ENCODE measurements around the gene STK32C.
"Not testable (repeated sequence)": the region's sequence is repeated elsewhere in the genome, so short reads cannot be mapped to it uniquely, and the experiment has no call there.

The STK32C gene

DNA sequence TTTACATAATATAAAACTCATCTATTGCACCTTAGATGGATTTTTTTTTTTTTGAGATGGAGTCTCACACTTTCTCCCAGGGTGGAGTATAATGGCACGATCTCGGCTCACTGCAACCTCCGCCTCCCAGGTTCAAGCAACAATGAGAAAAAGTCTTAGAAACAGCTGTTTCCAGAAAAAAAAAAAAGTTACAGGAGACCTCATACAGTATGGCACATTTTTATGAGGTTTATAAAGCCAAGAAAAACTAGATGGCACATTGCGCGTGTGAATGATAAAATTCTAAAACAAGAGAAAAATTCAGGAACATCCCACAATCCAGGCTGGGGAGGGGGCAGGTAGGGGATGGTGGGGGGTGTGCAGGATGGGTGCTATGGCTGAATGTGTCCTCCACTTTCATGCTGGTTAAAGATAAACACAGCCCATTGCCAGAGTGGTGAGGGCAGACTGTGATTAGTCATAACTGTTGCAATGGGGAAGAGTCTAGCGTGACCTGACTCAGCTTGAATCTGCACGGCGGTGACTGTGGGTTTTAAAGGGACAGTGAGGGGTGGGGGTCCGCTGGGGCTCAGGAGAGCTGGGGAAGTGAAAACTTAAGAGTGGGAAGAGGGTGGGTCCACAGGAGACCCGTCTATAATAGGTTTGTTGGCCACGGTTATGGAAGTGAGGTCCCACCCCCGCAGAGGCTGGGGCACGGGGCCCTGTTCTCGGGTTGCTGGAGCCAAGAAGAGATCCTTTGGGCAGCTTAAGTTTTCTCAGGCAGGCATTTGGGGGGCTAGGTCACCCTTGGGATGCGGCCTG lies 12.3 kb upstream of the STK32C start:
- DNase-seq (ENCODE audit: low read depth, low spot score) = peak; percentile 46

DNA sequence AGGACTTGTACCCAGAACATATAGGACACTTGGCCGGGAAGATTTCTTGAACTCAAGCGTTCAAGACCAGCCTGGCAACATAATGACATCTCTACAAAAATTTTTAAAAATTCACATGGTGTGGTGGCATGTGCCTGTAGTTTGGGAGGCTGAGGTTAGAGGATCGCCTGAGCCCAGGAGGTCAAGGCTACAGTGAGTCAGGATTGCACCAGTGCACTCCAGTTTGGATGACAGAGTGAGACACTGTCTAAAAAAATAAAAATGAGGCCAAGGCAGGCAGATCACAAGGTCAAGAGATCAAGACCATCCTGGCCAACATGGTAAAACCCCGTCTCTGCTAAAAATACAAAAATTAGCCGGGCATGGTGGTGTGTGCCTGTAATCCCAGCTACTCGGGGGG lies 9.7 kb upstream of the STK32C start:
- DNase-seq (ENCODE audit: low read depth, low spot score) = not testable (repeated sequence)

DNA sequence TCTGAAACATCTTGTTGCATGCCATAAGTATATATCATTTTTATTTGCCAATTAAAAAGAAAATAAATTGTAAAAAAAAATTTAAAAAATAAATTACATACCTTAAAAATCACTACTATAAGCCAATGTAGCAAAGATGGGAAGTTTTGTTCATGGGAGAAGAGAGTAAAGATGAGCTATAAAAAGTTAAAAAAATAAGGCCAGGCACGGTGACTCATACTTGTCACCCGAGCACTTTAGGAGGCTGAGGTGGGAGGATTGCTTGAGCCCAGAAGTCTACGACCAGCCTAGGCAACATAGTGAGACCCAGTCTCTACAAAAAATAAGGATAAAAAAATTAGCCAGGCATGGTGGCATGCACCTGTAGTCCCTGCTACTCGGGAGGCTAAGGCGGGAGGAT lies 8.4 kb upstream of the STK32C start:
- DNase-seq (ENCODE audit: low read depth, low spot score) = no peak

DNA sequence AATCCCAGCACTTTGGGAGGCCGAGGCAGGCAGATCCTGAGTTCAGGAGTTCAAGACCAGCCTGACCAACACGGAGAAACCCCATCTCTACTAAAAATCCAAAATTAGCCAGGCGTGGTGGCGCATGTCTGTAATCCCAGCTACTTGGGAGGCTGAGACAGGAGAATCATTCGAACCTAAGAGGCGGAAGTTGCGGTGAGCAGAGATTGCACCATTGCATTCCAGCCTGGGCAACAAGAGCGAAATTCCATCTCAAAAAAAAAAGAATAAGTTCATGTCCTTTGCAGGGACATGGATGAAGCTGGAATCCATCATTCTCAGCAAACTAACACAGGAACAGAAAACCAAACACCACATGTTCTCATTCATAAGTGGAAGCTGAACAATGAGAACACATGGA lies 7.1 kb upstream of the STK32C start:
- DNase-seq (ENCODE audit: low read depth, low spot score) = not testable (repeated sequence)

DNA sequence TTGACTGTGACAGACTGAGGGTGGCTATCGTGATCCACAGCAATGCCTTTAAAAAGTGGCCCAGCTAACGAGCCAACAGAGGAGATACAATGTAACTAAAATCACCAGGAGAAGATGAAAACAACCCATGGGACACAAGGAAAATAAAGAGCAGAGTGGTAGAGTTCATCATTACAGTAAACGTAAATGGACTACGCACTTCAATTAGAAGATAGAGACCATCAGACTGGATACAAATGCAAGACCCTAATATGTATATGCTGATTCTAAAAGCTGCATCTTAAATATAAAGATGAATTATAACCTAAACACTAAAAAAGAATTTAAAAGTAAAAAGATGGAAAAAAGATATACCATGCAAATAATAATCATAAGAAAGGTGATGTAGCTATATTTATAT lies 6.6 kb upstream of the STK32C start:
- DNase-seq (ENCODE audit: low read depth, low spot score) = no peak

DNA sequence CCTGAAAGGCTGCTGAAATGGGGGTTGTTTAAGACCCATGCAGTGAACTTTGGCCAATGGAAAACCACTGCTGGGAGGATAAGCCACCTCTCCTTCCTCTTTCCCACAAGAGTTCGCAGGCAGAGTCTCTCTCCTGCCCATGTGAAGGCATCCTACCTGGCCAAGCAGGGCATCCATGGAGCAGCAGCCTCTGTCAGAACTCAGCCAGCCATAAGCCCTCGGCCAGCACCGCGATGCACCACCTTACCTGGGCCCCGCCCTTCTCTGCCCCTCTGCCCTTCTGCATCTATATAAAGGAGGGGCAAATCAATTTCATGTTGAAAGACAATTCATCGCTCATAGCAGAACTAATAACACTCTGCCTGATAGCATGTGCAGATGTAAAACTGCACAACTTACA lies 6.1 kb upstream of the STK32C start:
- DNase-seq (ENCODE audit: low read depth, low spot score) = no peak

DNA sequence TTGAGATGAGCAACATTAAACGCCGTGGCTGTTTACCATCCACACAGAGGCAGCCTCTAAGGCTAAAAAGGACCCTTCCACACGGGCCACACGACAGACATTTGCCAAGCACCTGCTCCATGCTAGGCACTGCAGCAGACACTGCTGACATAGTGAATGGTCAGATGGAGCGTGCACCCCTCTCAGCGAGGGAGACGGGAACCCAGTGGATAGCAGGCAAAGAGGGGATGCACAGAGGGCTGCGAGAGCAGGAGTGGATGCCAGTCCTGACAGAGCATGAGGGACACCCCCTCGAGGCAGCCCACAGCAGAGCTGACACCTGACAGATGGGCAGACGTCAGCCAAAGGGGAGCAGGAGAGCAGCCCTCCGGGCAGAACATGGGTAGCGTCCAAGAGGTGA lies 5.6 kb upstream of the STK32C start:
- DNase-seq (ENCODE audit: low read depth, low spot score) = no peak

DNA sequence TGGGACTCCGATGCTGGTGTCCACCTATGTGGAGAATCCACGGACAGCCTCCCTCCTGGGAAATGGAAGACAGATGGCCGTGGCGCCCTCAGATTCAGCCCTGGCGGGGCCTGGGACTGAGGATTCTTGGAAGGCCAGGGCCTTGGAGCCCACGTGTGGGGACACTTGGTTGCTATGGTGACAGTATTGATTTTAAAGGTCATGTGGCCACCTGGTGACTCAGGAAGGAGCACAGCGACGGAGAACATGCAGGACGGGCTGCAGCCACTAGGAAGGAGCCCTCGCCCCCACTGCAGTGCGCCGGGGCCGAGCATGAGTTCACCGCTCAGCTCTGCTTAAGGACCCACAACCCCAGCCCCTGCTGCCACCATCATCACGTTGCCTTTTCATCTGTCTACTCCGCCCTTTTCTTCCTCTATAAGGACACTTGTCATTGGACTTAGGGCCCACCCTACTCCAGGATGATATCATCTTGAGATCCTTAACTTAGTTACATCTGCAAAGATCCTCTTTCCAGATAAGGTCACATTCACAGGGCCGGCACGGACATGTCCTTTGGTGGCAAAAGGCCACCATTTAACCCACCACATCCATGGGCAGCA lies 3.7 kb upstream of the STK32C start:
- DNase-seq (ENCODE audit: low read depth, low spot score) = no peak

DNA sequence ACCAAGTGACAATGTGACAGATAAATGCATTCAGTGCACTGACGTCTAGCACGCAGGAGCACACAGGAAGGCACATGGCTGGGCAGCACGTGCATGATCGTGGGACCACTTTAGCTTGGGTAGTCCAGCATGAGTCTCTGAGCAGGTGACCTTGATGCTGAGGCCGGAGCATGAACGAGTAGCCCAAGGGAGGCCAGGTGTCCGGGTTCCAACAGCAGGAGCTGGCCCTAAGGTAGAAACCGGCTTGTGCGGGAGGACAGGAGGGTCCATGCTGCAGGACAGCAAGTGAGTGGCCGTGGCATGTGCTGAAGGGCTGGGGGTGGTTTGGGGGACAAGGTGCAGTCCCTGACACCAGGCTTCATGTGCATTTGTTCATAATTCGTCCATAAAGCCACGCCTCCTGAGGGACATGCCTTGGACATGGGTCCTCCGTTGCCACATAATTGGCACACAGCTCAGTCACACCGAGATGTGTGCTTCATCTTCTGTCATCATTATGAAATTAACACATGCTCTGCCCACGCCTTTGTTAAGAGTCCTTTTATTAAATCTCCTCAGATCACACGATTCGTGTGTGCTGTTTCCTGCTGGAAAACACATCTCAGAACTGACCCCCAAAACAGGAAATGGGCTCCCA lies 3.1 kb upstream of the STK32C start:
- no peak for DNase-seq (ENCODE audit: low read depth, low spot score)

DNA sequence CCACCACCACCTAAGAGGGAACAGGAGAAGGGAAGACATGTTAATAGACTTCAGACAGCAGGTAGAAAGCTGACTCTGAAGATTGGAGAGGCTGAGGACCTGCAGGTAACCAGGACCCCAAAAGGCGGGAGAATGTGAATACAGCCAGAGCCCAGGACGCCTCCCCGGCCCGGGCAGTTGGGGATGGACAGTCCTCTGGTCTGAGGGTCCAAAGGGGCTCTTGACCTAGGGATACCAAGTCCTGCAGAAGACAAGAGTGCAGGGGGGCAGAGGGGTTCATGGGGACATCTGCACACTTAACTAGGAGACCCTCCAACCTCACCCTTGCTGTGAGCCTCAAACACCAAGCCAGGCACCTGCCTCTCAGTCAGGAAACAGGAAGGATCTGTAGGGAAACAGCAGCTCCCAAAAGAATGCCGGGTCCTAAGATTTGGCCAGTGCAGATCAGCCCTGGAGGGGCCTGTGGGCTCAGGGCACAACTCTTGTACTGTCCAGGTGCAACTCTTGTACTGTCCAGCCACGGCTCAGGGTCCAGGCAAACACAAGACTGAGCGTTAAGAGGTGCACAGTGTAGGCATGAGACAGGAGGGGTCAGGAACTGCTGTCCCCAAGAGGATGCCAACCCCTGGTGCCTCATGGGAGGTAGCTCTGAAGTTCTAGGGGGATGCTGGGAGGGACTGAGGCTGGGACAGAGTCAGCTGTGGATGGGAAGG lies 2.3 kb upstream of the STK32C start:
- no peak for DNase-seq (ENCODE audit: low read depth, low spot score)

DNA sequence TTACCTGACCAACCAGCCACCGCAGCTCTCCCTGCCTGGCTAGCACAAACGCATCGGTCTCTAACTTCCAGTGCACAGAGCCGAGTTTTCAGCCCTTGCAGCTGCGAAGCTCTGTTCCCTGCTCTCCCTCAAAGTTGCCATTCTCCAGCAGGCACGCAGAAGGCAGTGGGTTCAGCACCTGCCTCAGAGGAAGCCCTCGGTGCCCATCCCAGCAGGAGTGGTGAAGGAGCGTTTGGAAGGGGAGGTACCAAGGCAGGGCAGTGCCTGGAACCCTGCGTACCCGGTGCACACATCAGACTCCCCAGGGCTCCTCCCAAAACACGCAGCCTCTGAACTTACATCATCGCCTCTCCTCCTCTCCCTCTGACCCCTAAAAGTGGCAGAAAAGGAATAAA lies 1.7 kb upstream of the STK32C start:
- DNase-seq (ENCODE audit: low read depth, low spot score) = no peak

DNA sequence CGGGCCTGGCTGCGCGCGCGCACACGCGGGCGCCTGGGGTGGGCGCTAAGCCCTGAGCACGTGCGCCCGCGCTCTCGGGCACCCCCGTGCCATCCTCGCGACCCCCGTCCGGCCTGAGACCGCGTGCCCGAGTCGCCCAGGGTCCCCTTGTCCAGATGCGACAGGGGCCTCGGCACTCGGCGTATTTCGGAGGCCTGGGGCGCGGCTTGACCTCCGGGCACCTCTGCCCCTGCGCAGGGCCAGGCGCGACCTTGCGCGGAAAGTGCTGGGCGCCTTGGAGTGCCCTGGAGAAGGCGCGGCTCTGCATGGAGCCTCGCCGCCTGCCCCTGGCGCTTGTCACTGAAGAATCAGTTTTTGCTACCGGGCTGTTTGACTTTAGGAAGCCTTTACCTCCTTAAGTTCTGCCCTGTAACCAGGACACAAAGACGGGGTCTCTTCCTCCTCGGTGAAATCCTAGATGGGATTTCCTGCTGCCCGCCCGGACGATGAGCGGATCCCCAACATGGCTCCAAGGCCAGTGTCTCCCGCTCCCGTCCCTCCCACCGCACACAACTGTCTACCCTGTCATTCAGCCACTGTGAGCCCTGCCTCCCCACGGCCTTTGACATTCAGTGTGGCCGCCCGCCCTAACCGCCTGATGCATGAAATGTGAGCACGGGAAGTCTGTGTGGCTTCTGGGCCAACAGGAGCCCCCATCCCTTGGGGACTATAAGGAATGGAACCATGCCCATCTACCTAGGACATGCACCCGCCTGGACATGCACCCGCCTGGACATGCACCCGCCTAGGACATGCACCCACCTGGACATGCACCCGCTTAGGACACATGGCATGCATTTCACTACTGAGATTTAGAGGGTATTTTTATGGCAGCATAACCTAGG lies 1.1 kb upstream of the STK32C start:
- DNase-seq (ENCODE audit: low read depth, low spot score) = no peak

DNA sequence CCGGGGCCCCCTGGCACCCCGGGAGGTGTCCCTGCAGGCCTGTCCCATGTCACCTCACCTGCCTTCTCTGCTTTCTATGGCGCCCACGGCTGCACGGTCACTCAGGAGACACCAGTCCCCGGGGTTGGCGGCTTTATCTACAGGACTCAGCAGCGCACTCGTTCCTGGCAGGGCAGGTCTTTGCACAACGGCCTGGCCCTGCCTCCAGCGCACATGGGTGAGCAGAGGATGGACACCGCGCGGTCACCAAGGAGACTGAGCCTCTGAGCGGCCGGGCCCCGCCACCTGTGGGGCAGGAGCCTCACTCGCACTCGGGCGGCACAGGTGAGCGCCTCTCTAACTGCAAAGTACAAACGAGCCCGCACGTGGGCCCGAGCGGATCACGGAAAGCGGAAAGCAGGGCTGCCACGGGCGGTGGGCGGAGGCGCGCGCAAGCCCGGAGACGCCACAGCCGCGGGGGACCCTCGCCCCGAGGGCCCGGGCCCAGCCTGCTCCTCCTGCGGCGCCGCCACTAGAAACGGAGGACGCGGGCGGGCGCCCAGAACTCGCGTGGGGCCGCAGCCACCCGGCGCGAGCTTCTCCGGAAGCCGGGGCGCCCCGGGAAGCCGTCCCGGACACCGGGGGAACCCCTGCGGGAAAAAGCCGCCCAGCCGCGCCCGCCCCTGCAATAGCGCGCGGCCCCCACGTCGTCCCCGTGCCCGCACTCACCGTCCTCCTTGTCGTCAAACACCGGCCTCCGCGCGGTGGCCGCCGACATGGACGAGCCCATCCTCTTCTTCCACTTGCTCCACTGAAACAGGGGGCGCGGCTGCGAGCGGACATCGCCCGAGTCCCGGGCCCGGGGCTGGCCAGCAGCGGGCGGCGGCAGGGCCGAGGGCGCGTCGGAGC lies 642 bp downstream of the STK32C start:
- no peak for DNase-seq (ENCODE audit: low read depth, low spot score)

DNA sequence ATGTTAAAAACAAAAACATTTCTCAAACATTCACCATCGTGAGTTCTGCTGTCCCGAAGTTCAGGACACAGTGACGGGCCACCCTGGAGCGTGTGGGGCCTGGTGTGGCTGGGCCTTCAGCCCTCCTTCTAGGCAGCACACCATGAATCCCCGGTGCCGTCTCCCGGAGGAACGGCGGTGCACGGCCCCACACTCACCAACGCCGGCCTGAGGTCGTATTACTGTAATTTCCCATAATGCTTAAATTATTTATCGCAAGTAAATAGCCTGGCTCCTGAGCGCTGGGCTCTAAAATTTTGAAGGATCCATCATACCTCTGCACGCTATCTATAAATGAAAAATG lies 1.4 kb downstream of the STK32C start:
- DNase-seq (ENCODE audit: low read depth, low spot score) = no peak

DNA sequence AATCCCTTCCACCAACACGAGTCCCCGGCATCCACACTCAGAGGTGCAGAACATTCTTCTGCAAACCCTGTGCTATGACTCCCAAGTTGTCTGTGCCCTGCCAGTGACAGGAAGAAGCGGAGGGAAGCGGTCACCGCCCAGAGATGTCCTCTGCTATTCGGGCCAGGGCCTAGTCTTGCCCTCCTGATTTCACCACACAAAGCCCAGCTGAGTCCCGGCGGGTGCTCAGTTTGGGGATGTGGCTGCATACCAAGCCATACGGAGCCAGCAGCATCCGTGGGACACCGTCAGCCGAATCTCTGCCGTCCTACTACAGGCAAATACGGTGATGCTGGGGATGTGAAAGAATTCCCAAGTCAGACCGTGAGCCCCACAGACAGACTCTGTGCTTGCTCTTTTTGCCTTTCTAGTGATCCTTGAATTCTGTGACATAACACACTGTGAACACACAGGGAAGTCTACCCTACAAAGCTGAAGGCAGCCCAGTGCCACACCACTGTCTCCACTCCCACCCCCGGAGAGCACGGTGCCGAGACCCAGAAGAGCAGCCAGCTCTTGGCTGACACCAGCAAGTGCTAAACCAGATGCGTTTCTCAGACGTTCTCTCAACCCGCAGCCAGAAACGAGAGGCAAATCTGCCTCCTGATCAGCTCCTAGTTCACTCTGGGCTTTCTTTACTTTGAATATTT lies 2.0 kb downstream of the STK32C start:
- no peak for DNase-seq (ENCODE audit: low read depth, low spot score)

DNA sequence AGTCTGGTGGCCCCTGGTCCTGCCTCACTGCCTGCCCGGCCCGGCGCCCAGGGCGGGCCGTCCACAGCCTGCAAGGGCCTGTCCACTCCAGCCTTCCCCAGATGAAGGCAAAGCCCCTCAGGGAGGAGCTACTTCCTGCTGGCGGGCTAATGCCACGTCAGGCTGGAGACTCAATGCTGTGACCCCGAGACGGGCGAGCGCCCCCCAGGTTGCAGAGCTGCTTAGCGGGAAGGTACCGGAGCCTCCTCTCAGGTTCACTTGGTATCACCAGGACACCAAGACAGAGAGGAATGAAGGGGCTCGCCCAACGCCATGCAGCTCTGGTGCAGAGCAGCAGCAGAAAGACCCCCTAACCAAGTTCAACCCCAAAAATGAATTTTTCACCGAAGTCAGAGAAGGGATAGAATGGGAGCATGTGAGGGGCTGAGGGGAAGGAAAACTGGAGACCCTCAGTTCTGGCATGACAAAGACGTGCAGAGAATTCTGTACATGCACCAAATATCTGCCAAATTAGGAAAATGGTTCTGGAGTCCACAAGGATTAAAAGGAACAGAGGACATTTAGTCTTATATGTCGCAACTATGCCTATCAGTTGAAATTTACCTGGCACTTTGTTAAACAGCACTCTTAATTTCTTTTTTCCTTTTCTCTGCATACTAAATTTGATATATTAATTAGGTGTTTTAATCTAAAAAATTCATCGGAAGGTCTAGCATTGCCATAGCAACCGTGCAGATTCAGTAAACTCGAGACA lies 2.8 kb downstream of the STK32C start:
- no peak for DNase-seq (ENCODE audit: low read depth, low spot score)

DNA sequence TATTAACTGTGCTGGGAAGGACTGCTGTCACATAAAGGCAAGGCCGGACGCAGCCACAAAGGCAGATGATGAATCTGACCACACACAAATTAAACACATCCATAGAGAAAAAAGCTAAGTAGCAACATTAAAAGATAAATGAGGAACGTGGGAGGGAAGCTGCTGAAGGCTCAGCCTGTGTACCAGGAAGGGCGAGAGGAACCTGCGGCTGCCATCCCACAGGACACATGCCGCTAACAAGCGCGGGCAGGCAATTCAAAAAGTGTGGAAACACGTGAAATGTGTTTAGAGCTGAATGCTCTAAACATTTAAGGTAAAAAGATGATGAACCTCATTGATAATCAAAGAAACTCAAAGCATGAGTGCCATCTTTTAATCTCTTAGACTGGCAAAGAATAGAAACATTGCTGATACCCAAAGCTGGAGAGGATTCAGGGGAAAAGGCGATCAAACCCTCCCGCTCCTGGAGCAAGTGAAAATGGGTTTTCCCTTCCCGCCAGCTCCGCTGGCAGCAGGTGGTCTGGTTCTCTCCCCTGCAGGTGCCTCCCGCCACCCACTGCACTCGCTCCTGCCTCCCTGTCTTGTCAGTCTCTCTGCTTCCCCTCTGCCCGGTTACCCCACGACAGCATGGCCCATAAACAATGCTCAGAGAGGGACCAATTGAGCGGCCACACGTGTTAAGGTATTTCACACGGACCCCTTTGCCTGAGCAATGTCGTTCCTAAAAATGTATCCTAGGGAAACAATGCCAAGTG lies 4.2 kb downstream of the STK32C start:
- DNase-seq (ENCODE audit: low read depth, low spot score) = no peak
